Glutamatergic neuron (in vitro differentiated cells): ENCODE results near the gene RNU6-1. TPM values are rescaled to one million over a fixed set of nuclear protein-coding genes. Genes with fewer than 3 reads are reported as not detected.

Source experiments
- DNase-seq: peaks from one replicate; pipeline ENCODE4 v3.0.0; 2022
- H3K27ac Mint-ChIP-seq: one replicate; pipeline ENCODE4 v1.8.0; 2020; ENCODE audit warnings: mild to moderate bottlenecking, mixed read lengths, inconsistent platforms; ENCODE audit not compliant: unreplicated experiment
- H3K27me3 Mint-ChIP-seq: one replicate; pipeline ENCODE4 v1.8.0; 2020; ENCODE audit warnings: mild to moderate bottlenecking, moderate library complexity, mixed read lengths, inconsistent platforms; ENCODE audit not compliant: unreplicated experiment
- H3K36me3 Mint-ChIP-seq: one replicate; pipeline ENCODE4 v1.8.0; 2020; ENCODE audit warnings: mild to moderate bottlenecking, mixed read lengths, inconsistent platforms; ENCODE audit not compliant: unreplicated experiment
- H3K4me1 Mint-ChIP-seq: one replicate; pipeline ENCODE4 v1.8.0; 2020; ENCODE audit warnings: mild to moderate bottlenecking, low read depth, mixed read lengths, inconsistent platforms; ENCODE audit not compliant: unreplicated experiment
- H3K4me3 Mint-ChIP-seq: one replicate; pipeline ENCODE4 v1.8.0; 2020; ENCODE audit warnings: mild to moderate bottlenecking, mixed read lengths, inconsistent platforms; ENCODE audit not compliant: unreplicated experiment
- H3K9me3 Mint-ChIP-seq: one replicate; pipeline ENCODE4 v1.8.0; 2020; ENCODE audit warnings: mild to moderate bottlenecking, moderate library complexity, mixed read lengths, inconsistent platforms; ENCODE audit not compliant: unreplicated experiment
- CTCF ChIP-seq: fragments of 200-600 bp; sonication (generic); IDR thresholded peaks from one replicate; pipeline ENCODE4 v1.5.0; 2021; ENCODE audit not compliant: partially characterized antibody, unreplicated experiment
- total RNA-seq: library from RNA; stranded (reverse); fragmentation: NEBNext Ultra II Directional; extraction: Animal tissue kit (Norgen Biotek cat#: 25700); gene quantifications from one replicate; pipeline ENCODE4 v1.2.1, GENCODE V29; 2021; ENCODE audit not compliant: unreplicated experiment

The RNU6-1 gene
- total RNA-seq, 1 donor from 2014 or later: not detected

GRCh38 chr15:67827562-67828277 lies 12.1 kb downstream of the RNU6-1 start:
- H3K27ac Mint-ChIP-seq: no peak overlapping the region
- H3K4me1 Mint-ChIP-seq: peaks cover 11% of the 10 kb centered on the region

GRCh38 chr15:67826717-67827561 lies 12.9 kb downstream of the RNU6-1 start:
- H3K27me3 Mint-ChIP-seq: peaks cover 41% of the 10 kb centered on the region
- peaks cover 15% of the 10 kb centered on the region for H3K9me3 Mint-ChIP-seq
- peak; percentile 46 for DNase-seq
- peaks cover 15% of the 10 kb centered on the region for H3K4me1 Mint-ChIP-seq
- no peak overlapping the region for H3K4me3 Mint-ChIP-seq
- peaks cover 8% of the 10 kb centered on the region for H3K36me3 Mint-ChIP-seq
- no peak for TF ChIP-seq CTCF
- H3K27ac Mint-ChIP-seq: no peak overlapping the region

More at GRCh38 chr15:67827562-67828277, 12.1 kb downstream of the RNU6-1 start:
- Mint-ChIP-seq H3K9me3 (peaks cover 13% of the 10 kb centered on the region), H3K27me3 (peaks cover 35% of the 10 kb centered on the region), H3K36me3 (peaks cover 8% of the 10 kb centered on the region), H3K4me3 (no peak overlapping the region)
- peak; percentile 28 for DNase-seq
- TF ChIP-seq CTCF: no peak

- Mint-ChIP-seq H3K9me3 (peaks cover 20% of the 10 kb centered on the region), H3K27me3 (peaks cover 47% of the 10 kb centered on the region), H3K36me3 (peaks cover 7% of the 10 kb centered on the region), H3K4me1 (peaks cover 21% of the 10 kb centered on the region), H3K27ac (no peak overlapping the region), H3K4me3 (peak overlapping the region; percentile 74)
- no peak for TF ChIP-seq CTCF
- DNase-seq: peak; percentile 50
These were observed 13.7 kb downstream of the RNU6-1 start for GRCh38 chr15:67825881-67826716.

GRCh38 chr15:67824976-67825880 lies 14.6 kb downstream of the RNU6-1 start, which contains the start of gene SKOR1:
SKOR1 (plus strand) TSS chr15:67825509; CDS start chr15:67825603, 94 bp downstream.
- TF ChIP-seq CTCF: no peak
- no peak for DNase-seq
- H3K4me1 Mint-ChIP-seq: peaks cover 22% of the 10 kb centered on the region
- no peak within 1 kb of the TSS for H3K27ac Mint-ChIP-seq
- H3K9me3 Mint-ChIP-seq: peaks cover 20% of the 10 kb centered on the region
- peak within 1 kb of the TSS; percentile 96 for H3K4me3 Mint-ChIP-seq
- H3K27me3 Mint-ChIP-seq: peaks cover 42% of the 10 kb centered on the region
- H3K36me3 Mint-ChIP-seq: no peaks in the 10 kb centered on the region
